Progenitor cell of endocrine pancreas (in vitro differentiated cells): ENCODE measurements around the gene STK33. TPM values are rescaled to one million over a fixed set of nuclear protein-coding genes. Genes with fewer than 3 reads are reported as not detected.
A peak's percentile ranks its signal among the peaks of the same experiment; 100 is the strongest.

Experiments used
- DNase-seq: peaks from one replicate; pipeline ENCODE4 v3.0.0; 2021; ENCODE audit warnings: low spot score; ENCODE audit not compliant: unreplicated experiment
- H3K27ac Mint-ChIP-seq: 2 replicates; pipeline ENCODE4 v1.8.0; 2021; ENCODE audit warnings: mild to moderate bottlenecking, moderate library complexity, mixed read lengths
- H3K27me3 Mint-ChIP-seq: 2 replicates; pipeline ENCODE4 v1.8.0; 2021; ENCODE audit warnings: mixed read lengths
- H3K36me3 Mint-ChIP-seq: 2 replicates; pipeline ENCODE4 v1.8.0; 2022; ENCODE audit warnings: mixed read lengths; ENCODE audit not compliant: insufficient read depth
- H3K4me1 Mint-ChIP-seq: 2 replicates; pipeline ENCODE4 v1.8.0; 2021; ENCODE audit warnings: low read depth, mixed read lengths
- H3K4me3 Mint-ChIP-seq: 2 replicates; pipeline ENCODE4 v1.8.0; 2021; ENCODE audit warnings: low read depth, mild to moderate bottlenecking, moderate library complexity, mixed read lengths
- H3K9me3 Mint-ChIP-seq: 2 replicates; pipeline ENCODE4 v1.8.0; 2021; ENCODE audit warnings: low read depth, mixed read lengths
- total RNA-seq: library from RNA; stranded (reverse); gene quantifications from 2 replicates; pipeline ENCODE4 v1.2.1, GENCODE V29; 2021
- TF ChIP-seq, protein P1 (sequence below): fragments of 200-600 bp; sonication (generic); IDR thresholded peaks from one replicate; pipeline ENCODE4 v1.5.0; 2021; ENCODE audit warnings: antibody characterized with exemption, mild to moderate bottlenecking; ENCODE audit not compliant: unreplicated experiment

Gene STK33
- total RNA-seq, 1 donor from 2014 or later, result 23.4 TPM

DNA sequence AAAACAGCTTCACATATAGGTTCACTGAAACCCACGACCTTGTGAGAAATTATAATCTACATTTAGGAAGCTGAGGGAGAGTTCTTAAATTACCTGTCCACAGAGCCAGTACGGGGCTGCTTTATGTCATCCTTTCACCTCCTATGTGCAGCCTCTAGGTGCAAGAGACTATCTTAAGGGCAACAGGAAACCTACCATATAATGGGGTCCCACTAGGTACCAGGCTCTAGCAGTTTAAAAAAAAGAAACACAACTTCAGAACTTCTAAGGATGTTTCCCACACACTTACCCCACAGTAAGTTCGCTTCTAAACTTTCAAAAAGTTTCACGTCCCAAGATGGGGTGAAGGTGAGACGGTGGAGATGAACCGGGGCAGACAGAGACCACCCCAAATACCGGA, 573 bp downstream of the STK33 start:
- Mint-ChIP-seq H3K4me3 (peak overlapping the region; percentile 82), H3K9me3 (no peaks in the 10 kb centered on the region), H3K27ac (no peak overlapping the region), H3K27me3 (no peaks in the 10 kb centered on the region), H3K36me3 (no peaks in the 10 kb centered on the region), H3K4me1 (peaks cover 10% of the 10 kb centered on the region)
- DNase-seq, result no peak
- TF ChIP-seq, protein P1, sequence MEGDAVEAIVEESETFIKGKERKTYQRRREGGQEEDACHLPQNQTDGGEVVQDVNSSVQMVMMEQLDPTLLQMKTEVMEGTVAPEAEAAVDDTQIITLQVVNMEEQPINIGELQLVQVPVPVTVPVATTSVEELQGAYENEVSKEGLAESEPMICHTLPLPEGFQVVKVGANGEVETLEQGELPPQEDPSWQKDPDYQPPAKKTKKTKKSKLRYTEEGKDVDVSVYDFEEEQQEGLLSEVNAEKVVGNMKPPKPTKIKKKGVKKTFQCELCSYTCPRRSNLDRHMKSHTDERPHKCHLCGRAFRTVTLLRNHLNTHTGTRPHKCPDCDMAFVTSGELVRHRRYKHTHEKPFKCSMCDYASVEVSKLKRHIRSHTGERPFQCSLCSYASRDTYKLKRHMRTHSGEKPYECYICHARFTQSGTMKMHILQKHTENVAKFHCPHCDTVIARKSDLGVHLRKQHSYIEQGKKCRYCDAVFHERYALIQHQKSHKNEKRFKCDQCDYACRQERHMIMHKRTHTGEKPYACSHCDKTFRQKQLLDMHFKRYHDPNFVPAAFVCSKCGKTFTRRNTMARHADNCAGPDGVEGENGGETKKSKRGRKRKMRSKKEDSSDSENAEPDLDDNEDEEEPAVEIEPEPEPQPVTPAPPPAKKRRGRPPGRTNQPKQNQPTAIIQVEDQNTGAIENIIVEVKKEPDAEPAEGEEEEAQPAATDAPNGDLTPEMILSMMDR, result no peak

DNA sequence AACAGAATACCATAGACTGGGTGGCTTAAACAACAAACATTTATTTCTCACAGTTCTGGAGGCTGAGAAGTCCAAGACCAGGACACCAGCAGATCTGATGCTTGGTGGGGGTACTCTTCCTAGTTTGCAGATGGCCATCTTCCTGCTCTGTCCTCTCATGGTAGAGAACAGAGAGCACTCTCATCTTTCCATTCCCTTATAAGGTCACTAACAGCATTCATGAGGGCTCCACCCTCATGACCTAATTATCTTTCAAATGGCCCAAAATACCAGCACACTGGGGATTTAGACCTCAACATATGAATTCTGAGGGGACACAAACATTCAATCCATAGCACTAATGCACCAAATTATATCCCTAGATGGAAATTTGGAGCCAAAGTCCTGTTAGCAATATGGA, 6.1 kb downstream of the STK33 start:
- Mint-ChIP-seq H3K27ac (no peak overlapping the region), H3K4me3 (no peak overlapping the region), H3K4me1 (peaks cover 8% of the 10 kb centered on the region), H3K36me3 (no peaks in the 10 kb centered on the region), H3K27me3 (no peaks in the 10 kb centered on the region), H3K9me3 (no peaks in the 10 kb centered on the region)
- TF ChIP-seq, protein P1, result no peak
- DNase-seq, result no peak

DNA sequence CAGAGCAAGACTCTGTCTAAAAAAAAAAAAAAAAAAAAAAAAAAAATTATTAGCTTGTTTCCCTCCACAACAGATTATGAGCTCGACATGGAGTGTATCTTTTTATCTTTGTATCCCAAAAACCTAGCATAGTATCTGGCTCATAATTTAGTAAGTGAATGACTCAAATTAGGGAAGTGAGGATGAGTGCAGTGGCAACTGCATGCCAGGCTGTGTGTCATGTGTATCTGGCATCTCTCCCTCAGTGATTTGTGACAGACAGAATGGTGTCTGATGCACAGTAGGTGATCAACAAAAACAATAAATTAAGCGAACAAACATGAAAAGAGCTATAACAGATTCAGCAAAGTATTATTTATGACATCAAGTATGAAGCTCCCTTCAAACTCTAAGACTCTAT, 7.2 kb downstream of the STK33 start:
- no peaks in the 10 kb centered on the region for H3K9me3 Mint-ChIP-seq
- DNase-seq, result no peak
- no peaks in the 10 kb centered on the region for H3K27me3 Mint-ChIP-seq
- H3K4me1 Mint-ChIP-seq, result peaks cover 8% of the 10 kb centered on the region
- TF ChIP-seq, protein P1, result no peak
- H3K36me3 Mint-ChIP-seq, result no peaks in the 10 kb centered on the region
- no peak overlapping the region for H3K4me3 Mint-ChIP-seq
- H3K27ac Mint-ChIP-seq, result no peak overlapping the region

DNA sequence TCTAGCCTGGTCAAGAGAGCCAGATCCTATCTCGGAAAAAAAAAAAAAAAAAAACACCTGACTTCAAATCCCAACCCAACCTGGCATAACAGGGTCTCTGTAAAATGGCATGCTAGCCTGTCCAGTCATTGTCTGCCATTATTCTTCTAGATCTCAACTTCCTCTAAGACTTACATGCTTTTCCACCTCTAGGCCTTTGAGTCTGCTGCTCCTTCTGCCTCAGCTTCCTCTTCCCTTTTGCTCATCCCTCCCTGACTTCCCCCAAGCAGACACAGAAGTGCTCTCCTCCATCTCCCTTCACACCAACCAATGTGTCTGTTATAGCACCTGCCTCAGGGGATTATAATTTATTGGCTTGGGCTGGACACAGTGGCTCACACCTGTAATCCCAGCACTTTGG, 7.8 kb downstream of the STK33 start:
- Mint-ChIP-seq H3K9me3 (no peaks in the 10 kb centered on the region), H3K4me3 (no peak overlapping the region), H3K27me3 (no peaks in the 10 kb centered on the region), H3K36me3 (no peaks in the 10 kb centered on the region), H3K4me1 (peaks cover 8% of the 10 kb centered on the region), H3K27ac (no peak overlapping the region)
- TF ChIP-seq, protein P1, result no peak
- no peak for DNase-seq

DNA sequence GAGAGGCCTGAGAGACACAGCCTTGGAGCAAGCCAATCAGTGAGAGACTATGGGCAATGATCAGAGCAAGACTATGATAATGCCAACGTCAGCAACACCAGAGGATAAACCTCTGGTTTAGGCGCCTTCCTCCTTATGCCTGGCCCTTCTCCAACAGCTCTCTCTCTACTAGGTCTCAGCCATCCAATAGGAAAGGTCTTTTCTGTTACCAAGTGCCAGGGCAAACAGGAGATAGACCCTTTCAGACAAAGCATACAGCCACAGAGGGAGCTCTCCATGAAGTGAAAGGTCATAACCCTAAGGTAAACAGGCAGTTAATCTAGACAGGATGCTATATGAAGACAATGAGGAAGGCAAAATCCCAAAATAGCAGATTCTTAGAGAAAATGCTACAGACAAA, 9.5 kb downstream of the STK33 start:
- peaks cover 6% of the 10 kb centered on the region for H3K9me3 Mint-ChIP-seq
- no peak for DNase-seq

More for the DNA sequence above, 9.5 kb downstream of the STK33 start:
- Mint-ChIP-seq H3K27me3 (no peaks in the 10 kb centered on the region), H3K4me1 (peaks cover 5% of the 10 kb centered on the region), H3K36me3 (peaks cover 2% of the 10 kb centered on the region), H3K27ac (no peak overlapping the region), H3K4me3 (no peak overlapping the region)
- TF ChIP-seq, protein P1, result no peak
